Measurements from ENCODE around the gene CIITA.

GRCh38 chr16:10834766-10835165 lies 42.2 kb upstream of the CIITA start:
- TF ChIP-seq ZNF384 (IDR thresholded peaks at IDR 0.05; ENCODE audit: low read depth, low read length): no peak
- no peak for TF ChIP-seq ZBED1 (IDR thresholded peaks at IDR 0.05)
- TF ChIP-seq CTCF (IDR thresholded peaks at IDR 0.05 in 2 of 3, conservative IDR thresholded peaks at IDR 0.05 in 1 of 3; ENCODE audit: insufficient read depth in 2 of 3, low read depth in 1 of 3, low read length in 3 of 3): no peak
- no peak for TF ChIP-seq ZNF785 (CRISPR knock-in tag; IDR thresholded peaks at IDR 0.05)
